ENCODE data around the gene TBC1D2. TPM values are rescaled to one million over a fixed set of nuclear protein-coding genes. Genes with fewer than 3 reads are reported as not detected.

TBC1D2 gene, protein sequence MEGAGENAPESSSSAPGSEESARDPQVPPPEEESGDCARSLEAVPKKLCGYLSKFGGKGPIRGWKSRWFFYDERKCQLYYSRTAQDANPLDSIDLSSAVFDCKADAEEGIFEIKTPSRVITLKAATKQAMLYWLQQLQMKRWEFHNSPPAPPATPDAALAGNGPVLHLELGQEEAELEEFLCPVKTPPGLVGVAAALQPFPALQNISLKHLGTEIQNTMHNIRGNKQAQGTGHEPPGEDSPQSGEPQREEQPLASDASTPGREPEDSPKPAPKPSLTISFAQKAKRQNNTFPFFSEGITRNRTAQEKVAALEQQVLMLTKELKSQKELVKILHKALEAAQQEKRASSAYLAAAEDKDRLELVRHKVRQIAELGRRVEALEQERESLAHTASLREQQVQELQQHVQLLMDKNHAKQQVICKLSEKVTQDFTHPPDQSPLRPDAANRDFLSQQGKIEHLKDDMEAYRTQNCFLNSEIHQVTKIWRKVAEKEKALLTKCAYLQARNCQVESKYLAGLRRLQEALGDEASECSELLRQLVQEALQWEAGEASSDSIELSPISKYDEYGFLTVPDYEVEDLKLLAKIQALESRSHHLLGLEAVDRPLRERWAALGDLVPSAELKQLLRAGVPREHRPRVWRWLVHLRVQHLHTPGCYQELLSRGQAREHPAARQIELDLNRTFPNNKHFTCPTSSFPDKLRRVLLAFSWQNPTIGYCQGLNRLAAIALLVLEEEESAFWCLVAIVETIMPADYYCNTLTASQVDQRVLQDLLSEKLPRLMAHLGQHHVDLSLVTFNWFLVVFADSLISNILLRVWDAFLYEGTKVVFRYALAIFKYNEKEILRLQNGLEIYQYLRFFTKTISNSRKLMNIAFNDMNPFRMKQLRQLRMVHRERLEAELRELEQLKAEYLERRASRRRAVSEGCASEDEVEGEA
- 6.2 and 7.5 TPM in 2 replicates for total RNA-seq

DNA sequence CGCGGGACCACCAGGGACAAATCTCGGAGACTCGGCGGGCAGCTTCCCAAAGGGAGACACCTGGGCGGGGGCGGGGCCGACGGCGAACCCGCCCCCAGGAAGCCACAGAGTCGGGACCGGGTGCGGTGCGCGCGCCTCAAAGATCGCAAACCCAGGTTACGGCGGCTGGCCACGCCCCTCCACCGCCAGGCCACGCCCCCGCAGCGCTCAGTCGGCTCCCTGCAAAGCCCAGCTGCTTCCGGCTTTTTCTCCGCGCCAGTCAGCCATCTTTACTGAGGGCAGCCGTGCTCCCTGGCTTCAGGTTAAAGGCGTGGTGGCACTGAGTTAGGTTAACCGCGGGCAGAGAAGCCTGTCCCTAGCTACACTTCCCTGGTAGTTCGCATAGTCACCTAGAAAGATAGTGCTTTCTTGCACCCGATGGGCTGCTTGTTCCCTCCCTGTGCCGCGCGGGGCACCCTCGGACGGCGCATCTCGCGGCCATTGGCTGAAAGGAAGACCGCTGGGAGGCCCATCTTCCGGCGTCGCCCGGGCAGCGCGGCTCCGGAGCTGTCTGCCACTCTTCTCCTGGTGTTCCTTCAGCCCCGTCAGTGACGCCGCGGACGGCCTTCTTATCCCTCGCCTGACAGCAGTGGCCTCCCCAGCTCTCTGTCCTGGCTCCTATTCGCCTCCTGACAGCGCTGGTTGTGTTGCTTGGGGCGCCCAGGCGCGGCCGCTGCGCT, at the start of gene TBC1D2:
Gene TBC1D2 (minus strand): TSS at position 72 of the 719 bp plus-strand sequence. CDS start 108 bp downstream, outside the sequence.

DNA sequence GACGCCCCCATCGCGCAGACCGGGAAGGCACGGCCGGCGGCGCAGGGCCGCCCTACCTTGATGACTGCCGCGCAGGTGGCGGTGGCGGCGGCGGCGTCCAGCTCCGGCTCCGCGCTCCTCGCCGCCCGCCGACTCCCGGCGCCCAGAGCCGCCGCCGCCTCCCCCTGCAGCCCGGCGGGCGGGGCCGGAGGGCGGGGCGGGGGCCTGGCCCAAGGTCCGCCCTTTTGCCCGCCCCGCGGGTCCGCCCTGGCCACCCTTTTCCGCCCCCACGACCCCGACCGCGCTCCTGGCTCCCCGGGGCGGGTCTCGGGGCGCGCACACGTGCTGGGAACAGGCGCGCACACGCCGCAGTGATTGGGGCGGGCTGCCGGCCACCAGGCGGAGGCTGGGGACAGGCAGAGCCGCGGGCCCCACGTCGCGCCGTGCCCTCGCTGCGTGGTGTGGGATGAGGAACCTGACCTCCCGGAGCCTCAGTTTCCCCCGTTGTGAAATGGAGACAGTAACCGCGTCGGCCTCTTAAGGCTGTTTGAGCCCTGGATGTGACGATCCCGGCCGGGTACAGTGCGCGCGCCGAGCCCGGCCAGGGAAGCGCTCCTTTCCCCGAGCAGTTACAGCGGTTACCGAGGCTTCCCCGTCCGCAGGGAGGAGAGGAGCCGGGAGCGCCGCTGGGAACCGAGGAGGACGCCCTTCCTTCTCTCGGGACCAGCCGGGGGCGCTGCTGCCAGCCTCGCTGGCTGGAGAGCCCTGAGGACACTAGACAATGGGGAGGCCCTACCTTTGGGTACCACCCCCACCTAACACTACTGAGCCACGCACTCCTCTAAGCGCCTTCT, 62.7 kb downstream of the TBC1D2 start, which contains the start of gene CORO2A:
Gene CORO2A (minus strand): TSS at position 135 of the 833 bp plus-strand sequence. CDS start 34,977 bp downstream, outside the sequence.

Other genes with a start within 250 kb of the TBC1D2 start
- gene NANS, start 198.9 kb downstream of the TBC1D2 start, total RNA-seq = 64.0 and 164 TPM in 2 replicates
- 1.4 and 3.6 TPM in 2 replicates for gene TRIM14, start 136.4 kb downstream of the TBC1D2 start, total RNA-seq
- 0.56 and 0.58 TPM in 2 replicates for gene CORO2A, start 63.0 kb downstream of the TBC1D2 start, total RNA-seq